Esophagus muscularis mucosa (tissue), 4 donors: ENCODE measurements around the gene ZNF580. TPM values are rescaled to one million over a fixed set of nuclear protein-coding genes. Genes with fewer than 3 reads are reported as not detected.

ENCODE experiments used
- DNase-seq: peaks from one replicate; pipeline ENCODE4 v3.0.0-alpha.2; 2017; ENCODE audit errors: extremely low spot score
- H3K27ac ChIP-seq, 4 donors: fragments of 200-600 bp; sonication (generic); replicated peaks in 1 of 4; 1 replicate in 3 of 4; 2 replicates in 1 of 4; pipeline ENCODE4 v1.5.1; 2016 to 2019; ENCODE audit warnings: mild to moderate bottlenecking in 1 of 4
- H3K27me3 ChIP-seq, 4 donors: fragments of 200-600 bp; sonication (generic); one replicate each; pipeline versions ENCODE4 v1.5.1 to v1.6.0; 2016 to 2019
- H3K36me3 ChIP-seq, 4 donors: fragments of 200-600 bp; sonication (generic); one replicate each; pipeline ENCODE4 v1.5.1; 2016 to 2019
- H3K4me1 ChIP-seq, 4 donors: fragments of 200-600 bp; sonication (generic); one replicate each; pipeline ENCODE4 v1.5.1; 2016 to 2019
- H3K4me3 ChIP-seq, 4 donors: fragments of 200-600 bp; sonication (generic); 1 replicate in 2 of 4; 2 replicates in 2 of 4; pipeline ENCODE4 v1.5.1; 2016 to 2019; ENCODE audit warnings: mild to moderate bottlenecking in 4 of 4, moderate library complexity in 1 of 4
- H3K9me3 ChIP-seq, 4 donors: fragments of 200-600 bp; sonication (generic); 1 replicate in 3 of 4; 2 replicates in 1 of 4; pipeline ENCODE4 v1.5.1; 2016 to 2019
- CTCF ChIP-seq, 3 experiments: fragments of 200-600 bp in 2 of 3; fragments of 450-650 bp in 1 of 3; sonication (generic) in 2 of 3; IDR thresholded peaks; one replicate each; pipeline ENCODE4 v1.5.1; 2017 to 2019; ENCODE audit warnings: antibody characterized with exemption in 3 of 3, mild to moderate bottlenecking in 2 of 3, moderate library complexity in 1 of 3
- EP300 ChIP-seq: sonication (generic); formaldehyde crosslinking; IDR thresholded peaks from one replicate; pipeline ENCODE4 v1.6.1; 2017; ENCODE audit warnings: antibody characterized with exemption
- POLR2A ChIP-seq: fragments of 450-650 bp; IDR thresholded peaks from one replicate; pipeline ENCODE4 v1.6.1; 2017; ENCODE audit warnings: antibody characterized with exemption, moderate library complexity, mild to moderate bottlenecking, low read depth
- POLR2AphosphoS5 ChIP-seq, 2 donors: sonication (generic); formaldehyde crosslinking; IDR thresholded peaks; one replicate each; pipeline ENCODE4 v1.6.1; 2017; ENCODE audit warnings: antibody characterized with exemption in 2 of 2
- WGBS: methylation state at CpG from one replicate; pipeline ENCODE4 v1.1.5; 2018; 5-methylcytosine and 5-hydroxymethylcytosine counted together
- intact Hi-C: fragments of 100-400 bp; cut with DNase I; formaldehyde crosslinking; loops from one replicate; pipeline ENCODE4 v1.15.1; 2023
- total RNA-seq, 4 donors: library from RNA; depleted of rRNA; stranded (reverse); fragments of >200 nt; gene quantifications; one replicate each; pipeline versions ENCODE4 v1.1.0 to v1.2.1, GENCODE V29; 2016

Gene ZNF580
- total RNA-seq, 4 donors from 2014 or later: 38.3 to 66.8 (median 43.1) TPM

DNA sequence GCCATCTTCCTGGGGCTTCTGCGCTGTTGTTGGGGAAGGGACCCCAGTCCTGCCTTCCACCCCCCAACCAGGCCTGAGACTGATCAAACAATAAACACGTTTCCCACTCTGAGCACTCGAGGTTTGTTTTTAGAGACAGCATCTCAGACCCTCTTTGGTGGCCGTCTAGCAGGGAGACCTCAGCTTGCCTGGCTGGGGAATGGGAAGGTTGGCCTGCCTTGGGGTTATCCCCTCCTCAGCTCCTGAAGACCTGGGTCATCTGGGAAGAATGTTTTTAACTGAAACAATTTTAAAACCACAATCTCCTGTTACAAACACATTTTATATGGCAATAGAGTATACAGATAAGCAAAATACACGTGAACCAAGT is 4.7 kb downstream of the ZNF580 start:
- intact Hi-C loops: no loop called here
- DNase-seq: no peak

DNA sequence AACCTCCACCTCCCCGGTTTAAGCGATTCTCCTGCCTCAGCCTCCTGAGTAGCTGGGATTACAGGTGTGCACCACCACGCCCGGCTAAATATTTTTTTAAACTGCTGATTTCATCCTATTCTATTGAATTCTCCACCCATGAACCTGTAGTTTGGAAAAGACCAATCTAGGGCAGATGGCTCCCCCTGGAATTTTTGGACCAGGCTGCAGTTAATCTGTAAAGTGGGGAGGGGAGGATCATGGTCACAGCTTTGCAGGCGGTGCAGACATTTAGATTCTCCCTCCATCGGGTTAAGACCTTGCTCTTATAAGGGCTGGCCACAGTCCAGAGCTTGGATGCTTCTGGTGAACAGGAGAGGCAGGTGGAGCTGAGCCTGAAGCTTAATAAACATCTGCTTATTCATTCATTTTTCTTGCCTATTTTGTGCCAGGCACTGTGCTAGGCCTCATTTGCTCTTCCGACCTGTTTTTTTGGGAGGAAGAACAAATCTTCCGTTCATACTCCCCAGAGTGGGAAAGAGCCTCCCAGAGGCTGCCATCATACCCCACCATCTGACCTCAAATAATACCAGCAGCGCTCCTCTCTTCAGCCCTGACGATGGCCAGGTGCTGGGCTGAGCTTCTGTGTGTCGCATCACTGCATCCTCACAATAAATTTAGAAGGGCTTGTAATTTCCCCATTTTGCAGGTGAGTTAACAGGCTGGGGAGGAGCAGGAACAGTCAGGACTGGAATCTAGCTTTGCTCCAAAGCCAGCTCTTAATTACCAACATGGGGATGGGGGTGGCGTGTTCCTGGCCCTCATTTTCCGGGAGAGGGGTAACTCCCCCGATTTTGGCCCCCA is 6.3 kb downstream of the ZNF580 start:
- WGBS: 41% methylated on average over 14 of the region's 14 CpGs
- H3K4me3 ChIP-seq: peak overlapping the region; percentile 74 to 97 (median 86)
- H3K9me3 ChIP-seq: no peaks in the 10 kb centered on the region
- no peaks in the 10 kb centered on the region for H3K27me3 ChIP-seq
- no peak for DNase-seq
- peaks cover 42 to 74% (median 65%) of the 10 kb centered on the region in 4 donors for H3K4me1 ChIP-seq
- H3K36me3 ChIP-seq: peaks cover 0 to 38% (median 17%) of the 10 kb centered on the region in 4 donors
- intact Hi-C loops: no loop called here
- peak overlapping the region; percentile 83 to 94 (median 86) for H3K27ac ChIP-seq
- TF ChIP-seq POLR2A (no peak), CTCF (IDR thresholded peaks at IDR 0.05) (no peak), EP300 (no peak), POLR2AphosphoS5 (IDR thresholded peaks at IDR 0.05) (no peak)

More for the DNA sequence above, 4.7 kb downstream of the ZNF580 start:
- Histone ChIP-seq H3K9me3 (no peaks in the 10 kb centered on the region), H3K27me3 (no peaks in the 10 kb centered on the region), H3K27ac (no peak overlapping the region), H3K4me3 (no peak overlapping the region), H3K4me1 (peaks cover 48 to 82% (median 75%) of the 10 kb centered on the region in 4 donors), H3K36me3 (peaks cover 0 to 23% (median 12%) of the 10 kb centered on the region in 4 donors)
- TF ChIP-seq POLR2AphosphoS5 (IDR thresholded peaks at IDR 0.05) (no peak), EP300 (no peak), POLR2A (no peak), CTCF (IDR thresholded peaks at IDR 0.05) (no peak)
- WGBS: 63% methylated on average over 5 of the region's 5 CpGs

GRCh38 chr19:55647732-55648584 is 7.2 kb downstream of the ZNF580 start, which contains the start of gene CCDC106:
Gene CCDC106, plus strand, starts transcription at chr19:55648212. Its CDS starts 835 bp downstream, at chr19:55649047.
- Histone ChIP-seq H3K4me3 (peak within 1 kb of the TSS; percentile 74 to 97 (median 86)), H3K27me3 (no peaks in the 10 kb centered on the region), H3K36me3 (peaks cover 0 to 43% (median 20%) of the 10 kb centered on the region in 4 donors), H3K4me1 (peaks cover 36 to 73% (median 61%) of the 10 kb centered on the region in 4 donors), H3K27ac (peak within 1 kb of the TSS; percentile 83 to 94 (median 86)), H3K9me3 (no peaks in the 10 kb centered on the region)
- DNase-seq: no peak
- intact Hi-C loops: no loop called here
- TF ChIP-seq POLR2AphosphoS5 (IDR thresholded peaks at IDR 0.05) (peak; percentile 7 to 53), POLR2A (no peak), EP300 (no peak), CTCF (IDR thresholded peaks at IDR 0.05) (peak in 1 of 3 experiments; percentile 6)
- 0% methylated on average over 7 of the region's 87 CpGs for WGBS

DNA sequence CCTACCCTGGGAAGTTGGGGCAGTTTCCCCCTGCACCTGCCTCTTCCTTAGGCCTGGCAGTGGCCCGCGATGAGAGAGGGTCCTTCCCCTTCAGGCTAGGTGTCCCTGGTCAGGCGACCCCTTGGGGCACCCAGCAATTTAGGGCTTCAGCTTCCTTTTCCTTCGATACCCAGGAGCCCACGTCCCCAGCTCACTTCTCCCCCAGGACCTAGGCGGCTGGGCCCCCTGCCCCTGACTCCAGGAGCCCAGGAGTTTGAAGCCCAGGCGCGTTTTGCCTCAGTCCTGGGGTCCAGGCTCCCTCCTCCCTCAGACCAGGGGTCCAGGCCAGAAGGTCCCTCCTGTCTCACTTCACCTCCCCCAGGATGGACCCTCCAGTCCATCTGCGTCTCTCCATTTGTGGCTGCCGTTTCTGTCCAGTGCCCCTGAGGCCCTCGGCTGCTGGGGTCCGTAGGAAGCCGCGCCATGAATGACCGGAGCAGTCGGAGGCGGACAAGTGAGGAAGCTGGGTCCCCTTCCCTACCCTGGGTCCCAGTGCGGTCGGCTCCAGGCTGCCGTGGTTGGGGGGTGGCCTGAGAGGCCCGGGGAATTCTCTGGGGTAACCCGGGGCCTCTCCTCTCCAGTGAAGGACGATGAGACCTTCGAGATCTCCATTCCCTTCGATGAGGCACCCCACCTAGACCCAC is 7.9 kb downstream of the ZNF580 start:
- TF ChIP-seq POLR2AphosphoS5 (IDR thresholded peaks at IDR 0.05): no peak
- intact Hi-C loops: no loop called here
- WGBS: 22% methylated on average over 11 of the region's 25 CpGs

More for the DNA sequence above, 7.9 kb downstream of the ZNF580 start:
- Histone ChIP-seq H3K9me3 (no peaks in the 10 kb centered on the region), H3K27me3 (no peaks in the 10 kb centered on the region), H3K4me3 (peak overlapping the region; percentile 74 to 97 (median 86)), H3K36me3 (peaks cover 0 to 43% (median 20%) of the 10 kb centered on the region in 4 donors), H3K4me1 (peaks cover 38 to 72% (median 63%) of the 10 kb centered on the region in 4 donors), H3K27ac (peak overlapping the region; percentile 83 to 94 (median 86))
- DNase-seq: no peak
